GM12873 (cell line): ENCODE measurements around the gene MALRD1.

Experiments used
- CTCF ChIP-seq: IDR thresholded peaks from 2 replicates; pipeline ENCODE4 v1.5.1; 2012; ENCODE audit warnings: low read depth, mild to moderate bottlenecking, moderate library complexity, low read length, control low read depth; ENCODE audit not compliant: insufficient read depth; ENCODE audit errors: missing control alignments

Gene MALRD1

GRCh38 chr10:19762026-19762425, 713.4 kb downstream of the MALRD1 start:
- no peak for TF ChIP-seq CTCF

- no peak for TF ChIP-seq CTCF
These were observed 715.5 kb downstream of the MALRD1 start for GRCh38 chr10:19764111-19764510.

DNA sequence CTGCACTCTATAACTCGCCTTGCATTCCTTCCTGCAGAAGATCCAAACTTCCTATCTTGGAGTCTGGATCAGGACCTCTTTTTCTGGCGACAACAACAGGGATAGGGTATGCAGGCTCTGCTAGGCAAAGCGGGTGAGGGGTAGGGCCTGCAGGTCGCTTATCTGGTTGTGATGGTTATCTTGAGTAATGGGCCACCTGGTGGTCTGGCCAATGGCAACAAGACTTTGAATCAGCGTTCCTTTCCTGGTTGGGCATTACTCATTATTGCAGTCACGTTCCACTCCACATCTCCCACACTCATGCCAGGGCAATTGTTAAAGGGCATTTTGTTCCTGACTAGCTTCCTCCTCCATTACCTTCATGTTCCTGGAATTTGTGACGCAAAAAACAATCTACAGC, 719.3 kb downstream of the MALRD1 start:
- no peak for TF ChIP-seq CTCF

DNA sequence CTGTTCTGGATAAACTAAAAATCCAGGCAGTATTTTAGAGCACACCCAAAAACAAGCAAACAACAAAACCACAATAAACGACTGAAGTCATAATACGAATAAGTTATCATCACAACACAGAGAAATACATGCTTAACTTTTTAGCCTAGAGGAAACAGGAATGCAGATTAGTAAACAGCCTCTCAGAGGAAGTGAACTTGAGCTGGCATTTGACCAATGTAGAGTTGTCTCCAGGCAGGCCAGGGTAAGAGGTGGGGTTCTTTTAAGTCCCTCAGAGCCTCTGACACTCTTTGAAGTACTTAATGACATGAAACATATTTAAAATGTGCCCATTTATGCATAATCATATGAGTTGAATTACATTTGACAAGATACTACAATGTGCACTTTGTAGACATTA, 724.4 kb downstream of the MALRD1 start:
- no peak for TF ChIP-seq CTCF

GRCh38 chr10:19775296-19775695, 726.7 kb downstream of the MALRD1 start:
- TF ChIP-seq CTCF: no peak

- TF ChIP-seq CTCF: no peak
These were observed 729.2 kb downstream of the MALRD1 start for GRCh38 chr10:19777806-19778205.

DNA sequence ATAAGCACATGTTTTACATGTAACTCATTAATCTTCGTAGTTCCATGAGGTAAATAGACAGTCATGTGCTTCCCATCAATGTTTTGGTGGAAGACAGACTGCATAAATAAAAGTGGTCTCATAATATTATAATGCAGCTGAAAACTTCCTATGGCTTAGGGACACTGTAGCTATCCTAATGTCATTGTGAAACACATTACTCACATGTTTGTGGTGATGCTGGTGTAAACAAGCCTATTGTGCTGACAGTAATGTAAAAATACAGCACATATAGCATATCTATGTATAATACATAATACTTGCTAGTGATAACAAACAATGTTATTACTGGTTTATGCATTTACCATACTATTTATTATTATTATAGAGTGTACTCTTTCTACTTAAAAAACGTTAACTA, 730.4 kb downstream of the MALRD1 start:
- TF ChIP-seq CTCF: no peak
